ENCODE data around the gene CACNA2D4. TPM values are rescaled to one million over a fixed set of nuclear protein-coding genes. Genes with fewer than 3 reads are reported as not detected.

Gene CACNA2D4
- total and polyA plus RNA-seq, 2 donors (not counting 3 experiments of a cell fraction or from before 2014, with no cell fraction given): 0.58 to 0.73 TPM

- H3K4me3 ChIP-seq (replicated peaks in 1 of 3; ENCODE audit: insufficient read depth in 1 of 3, low read depth in 1 of 3, low read length in 3 of 3): no peak overlapping the region
- dilution Hi-C loops (cut with MboI; ENCODE audit: extremely low pct_ligation_motif_present, low sequenced_read_pairs): loop anchor here (25.0 kb wide), 1 partner anchor 291 kb away; the partner anchor contains the start of gene WNT5B
- no TSS peak for BruUV-seq (replicated peaks)
Observed at GRCh38 chr12:1928439-1929121, 10.1 kb upstream of the CACNA2D4 start.

GRCh38 chr12:1927751-1928351 lies 9.4 kb upstream of the CACNA2D4 start:
- Histone ChIP-seq H3K9me3 (replicated peaks; ENCODE audit: control insufficient read depth, insufficient read depth, low read length) (no peaks in the 10 kb centered on the region), H3K36me3 (ENCODE audit: control insufficient read depth in 2 of 2, extremely low read depth in 1 of 2, insufficient read depth in 2 of 2, low read length in 2 of 2) (no peaks in the 10 kb centered on the region), H3K27me3 (ENCODE audit: control insufficient read depth in 2 of 2, insufficient read depth in 2 of 2, low read length in 2 of 2) (peaks cover 0 to 9% of the 10 kb centered on the region in 2 experiments), H3K9ac (replicated peaks; ENCODE audit: extremely low read depth, insufficient read depth, low read length) (no peak overlapping the region), H3K4me3 (replicated peaks in 1 of 3; ENCODE audit: insufficient read depth in 1 of 3, low read depth in 1 of 3, low read length in 3 of 3) (no peak overlapping the region), H3K4me2 (ENCODE audit: insufficient read depth, low read length) (no peak overlapping the region), H3K79me2 (ENCODE audit: control insufficient read depth, insufficient read depth, low read length) (no peaks in the 10 kb centered on the region), H3K27ac (ENCODE audit: insufficient read depth, low read depth, low read length) (no peak overlapping the region), H3K9me1 (replicated peaks; ENCODE audit: control insufficient read depth, extremely low read depth, insufficient read depth, low read length) (no peaks in the 10 kb centered on the region), H2AFZ (ENCODE audit: low read depth, low read length) (no peak overlapping the region), H3K4me1 (ENCODE audit: control insufficient read depth, extremely low read depth, insufficient read depth, low read length) (no peaks in the 10 kb centered on the region), H4K20me1 (replicated peaks; ENCODE audit: control insufficient read depth, extremely low read depth, insufficient read depth, low read length) (no peaks in the 10 kb centered on the region)
- dilution Hi-C loops (cut with MboI; ENCODE audit: extremely low pct_ligation_motif_present, low sequenced_read_pairs): loop anchor here (25.0 kb wide), 1 partner anchor 291 kb away; the partner anchor contains the start of gene WNT5B
- intact Hi-C loops (cut with micrococcal nuclease): no loop called here
- TF ChIP-seq POLR2A (IDR thresholded peaks at IDR 0.05; ENCODE audit: low read depth, low read length): no peak
- no peak for TF ChIP-seq MYC (IDR thresholded peaks at IDR 0.05; ENCODE audit: low read depth, low read length)
- no peak for TF ChIP-seq EZH2 (IDR thresholded peaks at IDR 0.05; ENCODE audit: borderline replicate concordance, low read depth, low read length, severe bottlenecking)
- no peak for TF ChIP-seq POLR2AphosphoS5 (IDR thresholded peaks at IDR 0.05; ENCODE audit: insufficient read depth, low read depth, low read length)
- TF ChIP-seq, protein P1, sequence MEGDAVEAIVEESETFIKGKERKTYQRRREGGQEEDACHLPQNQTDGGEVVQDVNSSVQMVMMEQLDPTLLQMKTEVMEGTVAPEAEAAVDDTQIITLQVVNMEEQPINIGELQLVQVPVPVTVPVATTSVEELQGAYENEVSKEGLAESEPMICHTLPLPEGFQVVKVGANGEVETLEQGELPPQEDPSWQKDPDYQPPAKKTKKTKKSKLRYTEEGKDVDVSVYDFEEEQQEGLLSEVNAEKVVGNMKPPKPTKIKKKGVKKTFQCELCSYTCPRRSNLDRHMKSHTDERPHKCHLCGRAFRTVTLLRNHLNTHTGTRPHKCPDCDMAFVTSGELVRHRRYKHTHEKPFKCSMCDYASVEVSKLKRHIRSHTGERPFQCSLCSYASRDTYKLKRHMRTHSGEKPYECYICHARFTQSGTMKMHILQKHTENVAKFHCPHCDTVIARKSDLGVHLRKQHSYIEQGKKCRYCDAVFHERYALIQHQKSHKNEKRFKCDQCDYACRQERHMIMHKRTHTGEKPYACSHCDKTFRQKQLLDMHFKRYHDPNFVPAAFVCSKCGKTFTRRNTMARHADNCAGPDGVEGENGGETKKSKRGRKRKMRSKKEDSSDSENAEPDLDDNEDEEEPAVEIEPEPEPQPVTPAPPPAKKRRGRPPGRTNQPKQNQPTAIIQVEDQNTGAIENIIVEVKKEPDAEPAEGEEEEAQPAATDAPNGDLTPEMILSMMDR (IDR thresholded peaks at IDR 0.05; ENCODE audit: extremely low read depth in 1 of 2, insufficient read depth in 1 of 2, low read depth in 1 of 2, low read length in 2 of 2): no peak
- TF ChIP-seq JUN (IDR thresholded peaks at IDR 0.05; ENCODE audit: borderline replicate concordance, insufficient read depth, insufficient read length, low read depth): no peak
- no peak for TF ChIP-seq GATA2 (IDR thresholded peaks at IDR 0.05; ENCODE audit: insufficient read depth, insufficient read length, low read depth, low read length)
- no peak for TF ChIP-seq FOS (IDR thresholded peaks at IDR 0.05; ENCODE audit: borderline replicate concordance, insufficient read depth, low read length)
- TF ChIP-seq, protein P2, sequence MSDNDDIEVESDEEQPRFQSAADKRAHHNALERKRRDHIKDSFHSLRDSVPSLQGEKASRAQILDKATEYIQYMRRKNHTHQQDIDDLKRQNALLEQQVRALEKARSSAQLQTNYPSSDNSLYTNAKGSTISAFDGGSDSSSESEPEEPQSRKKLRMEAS (IDR thresholded peaks at IDR 0.05; ENCODE audit: insufficient read depth, insufficient read length): no peak
- DNase-seq (ENCODE audit: low read depth, low spot score): no peak
- BruUV-seq (replicated peaks): no TSS peak
- POLR2A ChIA-PET: no interaction called here
- CTCF ChIA-PET: interaction anchor here (1.8 to 4.0 kb wide), 2 partner anchors 12 kb away, joined by 12 to 18 read pairs; no protein-coding TSS in a partner anchor
- FAIRE-seq: no peak

More at GRCh38 chr12:1928439-1929121, 10.1 kb upstream of the CACNA2D4 start:
- Histone ChIP-seq H3K9me1 (replicated peaks; ENCODE audit: control insufficient read depth, extremely low read depth, insufficient read depth, low read length) (no peaks in the 10 kb centered on the region), H3K4me2 (ENCODE audit: insufficient read depth, low read length) (no peak overlapping the region), H2AFZ (ENCODE audit: low read depth, low read length) (no peak overlapping the region), H3K4me1 (ENCODE audit: control insufficient read depth, extremely low read depth, insufficient read depth, low read length) (no peaks in the 10 kb centered on the region), H3K36me3 (ENCODE audit: control insufficient read depth in 2 of 2, extremely low read depth in 1 of 2, insufficient read depth in 2 of 2, low read length in 2 of 2) (no peaks in the 10 kb centered on the region), H3K9me3 (replicated peaks; ENCODE audit: control insufficient read depth, insufficient read depth, low read length) (no peaks in the 10 kb centered on the region), H3K27me3 (ENCODE audit: control insufficient read depth in 2 of 2, insufficient read depth in 2 of 2, low read length in 2 of 2) (peaks cover 0 to 9% of the 10 kb centered on the region in 2 experiments), H3K27ac (ENCODE audit: insufficient read depth, low read depth, low read length) (no peak overlapping the region), H4K20me1 (replicated peaks; ENCODE audit: control insufficient read depth, extremely low read depth, insufficient read depth, low read length) (no peaks in the 10 kb centered on the region), H3K79me2 (ENCODE audit: control insufficient read depth, insufficient read depth, low read length) (no peaks in the 10 kb centered on the region), H3K9ac (replicated peaks; ENCODE audit: extremely low read depth, insufficient read depth, low read length) (no peak overlapping the region)
- TF ChIP-seq EZH2 (IDR thresholded peaks at IDR 0.05; ENCODE audit: borderline replicate concordance, low read depth, low read length, severe bottlenecking) (no peak), GATA2 (IDR thresholded peaks at IDR 0.05; ENCODE audit: insufficient read depth, insufficient read length, low read depth, low read length) (no peak), JUN (IDR thresholded peaks at IDR 0.05; ENCODE audit: borderline replicate concordance, insufficient read depth, insufficient read length, low read depth) (no peak), POLR2AphosphoS5 (IDR thresholded peaks at IDR 0.05; ENCODE audit: insufficient read depth, low read depth, low read length) (no peak), MYC (IDR thresholded peaks at IDR 0.05; ENCODE audit: low read depth, low read length) (no peak), POLR2A (IDR thresholded peaks at IDR 0.05; ENCODE audit: low read depth, low read length) (no peak), FOS (IDR thresholded peaks at IDR 0.05; ENCODE audit: borderline replicate concordance, insufficient read depth, low read length) (no peak)
- TF ChIP-seq, protein P2 (IDR thresholded peaks at IDR 0.05; ENCODE audit: insufficient read depth, insufficient read length): no peak
- CTCF ChIA-PET: interaction anchor here (4.0 kb wide), 1 partner anchor 11 kb away, joined by 18 read pairs; no protein-coding TSS in a partner anchor
- POLR2A ChIA-PET: no interaction called here
- DNase-seq (ENCODE audit: low read depth, low spot score): no peak
- intact Hi-C loops (cut with micrococcal nuclease): no loop called here
- FAIRE-seq: no peak

Measured in endothelial cell of umbilical vein (primary cell).